HG03103 (cell line): ENCODE results near the gene TSHZ2.

ENCODE experiments used
- ATAC-seq: cut with Tn5 transposase; IDR thresholded peaks from one replicate; pipeline ENCODE4 v1.9.1; 2021; ENCODE audit warnings: low read depth; ENCODE audit not compliant: unreplicated experiment

Gene TSHZ2

DNA sequence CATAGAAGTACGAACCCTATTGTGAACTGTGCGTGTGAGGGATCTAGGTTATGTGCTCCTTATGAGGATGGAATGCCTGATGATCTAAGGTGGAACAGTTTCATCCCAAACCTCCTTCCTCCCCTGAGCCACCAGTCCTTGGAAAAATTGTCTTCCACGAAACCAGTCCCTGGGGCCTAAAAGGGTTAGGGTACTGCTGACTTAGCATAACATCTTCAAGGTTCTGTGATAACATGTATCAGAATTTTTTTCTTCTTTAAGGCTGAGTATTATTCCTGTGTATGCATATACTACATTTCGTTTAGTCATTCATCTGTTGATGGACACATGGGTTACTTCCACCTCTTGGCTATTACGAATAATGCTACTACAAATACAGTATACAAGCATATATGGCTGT, 80.2 kb downstream of the TSHZ2 start:
- no peak for ATAC-seq

DNA sequence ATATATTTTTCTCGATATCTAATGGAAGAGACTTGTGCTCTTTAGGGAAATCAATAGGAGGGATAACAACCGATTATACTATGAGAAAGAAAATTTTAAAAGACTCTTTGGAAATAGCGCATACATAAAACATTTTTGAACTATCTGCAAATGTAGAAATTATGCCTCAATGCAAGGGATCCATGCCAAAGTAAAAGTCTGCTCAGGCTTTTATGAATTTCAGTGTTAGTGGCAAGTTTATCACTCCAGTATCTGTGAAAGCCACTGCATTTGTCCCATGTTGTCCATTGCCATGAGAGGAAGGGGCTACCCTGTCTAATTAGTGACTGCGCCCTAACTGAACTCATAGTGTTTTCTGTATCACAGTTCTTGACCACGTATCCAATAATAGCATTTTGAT, 81.4 kb downstream of the TSHZ2 start:
- ATAC-seq, result no peak

DNA sequence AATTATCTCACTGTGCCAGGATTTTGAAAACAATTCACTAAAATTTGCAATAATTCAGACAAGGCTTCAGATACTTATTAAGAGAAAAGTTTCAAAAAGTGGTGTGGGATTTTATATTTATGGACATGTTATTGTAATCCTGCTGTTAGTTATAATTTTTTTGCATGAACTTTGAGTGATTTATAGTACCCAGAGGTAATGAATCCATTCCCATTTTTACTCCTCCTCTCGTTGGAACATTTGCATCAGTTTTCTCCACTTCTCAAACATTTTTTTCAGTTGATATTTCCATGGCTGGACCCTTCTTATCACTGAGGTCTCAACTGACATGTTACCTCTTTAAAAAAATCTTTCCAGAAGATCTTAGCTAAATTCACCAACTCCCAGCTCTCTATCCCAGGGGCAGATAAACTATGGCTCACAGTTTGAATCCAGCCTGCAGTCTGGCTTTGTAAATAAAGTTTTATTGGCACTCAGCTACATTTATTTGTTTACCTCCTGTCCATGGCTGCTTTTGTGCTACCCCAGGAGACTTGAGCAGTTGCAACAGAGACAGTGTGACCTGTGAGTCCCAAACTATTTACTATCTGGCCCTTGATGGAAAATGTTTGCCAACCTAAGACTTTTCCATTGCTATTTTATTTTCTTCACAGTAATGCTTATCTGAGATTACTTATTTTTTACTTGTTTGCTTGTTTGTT, 83.4 kb downstream of the TSHZ2 start:
- no peak for ATAC-seq

DNA sequence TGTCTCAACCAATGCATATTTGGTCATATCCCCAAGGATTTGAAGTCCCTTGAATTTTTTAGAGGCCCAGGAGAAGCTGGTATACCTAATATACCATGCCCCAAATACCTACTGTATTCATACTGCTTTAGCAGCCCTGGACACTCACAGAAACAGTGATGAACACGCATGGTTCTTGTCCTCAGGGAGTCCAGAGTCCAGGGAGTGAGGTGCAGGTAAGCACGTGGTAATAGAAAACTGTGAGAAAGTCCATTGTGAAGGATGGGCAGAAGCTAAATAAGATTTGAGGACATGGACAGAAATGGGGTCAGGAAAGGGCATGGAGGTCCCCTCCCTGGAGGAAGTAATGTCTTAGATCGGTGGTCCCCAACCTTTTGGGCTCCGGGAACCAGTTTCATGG, 85.4 kb downstream of the TSHZ2 start:
- no peak for ATAC-seq

DNA sequence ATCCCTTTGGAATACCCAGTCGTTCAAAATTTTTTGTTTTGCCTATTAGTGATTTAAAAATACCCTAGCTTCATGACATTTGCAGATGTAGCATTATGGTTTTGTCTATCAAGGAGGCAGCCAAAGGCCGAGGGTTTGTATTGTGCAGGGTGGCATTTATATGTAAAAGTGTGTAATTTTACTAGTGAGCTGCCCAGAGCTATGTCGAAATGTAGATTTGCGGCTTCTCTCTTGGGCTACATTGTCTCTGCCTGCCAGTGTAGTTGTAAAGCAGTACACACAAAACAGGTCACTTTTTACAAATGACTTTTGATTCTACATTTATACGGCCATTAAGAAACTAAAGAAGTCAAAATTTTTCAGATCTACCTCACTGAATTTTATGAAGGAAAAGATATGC, 87.7 kb downstream of the TSHZ2 start:
- no peak for ATAC-seq

DNA sequence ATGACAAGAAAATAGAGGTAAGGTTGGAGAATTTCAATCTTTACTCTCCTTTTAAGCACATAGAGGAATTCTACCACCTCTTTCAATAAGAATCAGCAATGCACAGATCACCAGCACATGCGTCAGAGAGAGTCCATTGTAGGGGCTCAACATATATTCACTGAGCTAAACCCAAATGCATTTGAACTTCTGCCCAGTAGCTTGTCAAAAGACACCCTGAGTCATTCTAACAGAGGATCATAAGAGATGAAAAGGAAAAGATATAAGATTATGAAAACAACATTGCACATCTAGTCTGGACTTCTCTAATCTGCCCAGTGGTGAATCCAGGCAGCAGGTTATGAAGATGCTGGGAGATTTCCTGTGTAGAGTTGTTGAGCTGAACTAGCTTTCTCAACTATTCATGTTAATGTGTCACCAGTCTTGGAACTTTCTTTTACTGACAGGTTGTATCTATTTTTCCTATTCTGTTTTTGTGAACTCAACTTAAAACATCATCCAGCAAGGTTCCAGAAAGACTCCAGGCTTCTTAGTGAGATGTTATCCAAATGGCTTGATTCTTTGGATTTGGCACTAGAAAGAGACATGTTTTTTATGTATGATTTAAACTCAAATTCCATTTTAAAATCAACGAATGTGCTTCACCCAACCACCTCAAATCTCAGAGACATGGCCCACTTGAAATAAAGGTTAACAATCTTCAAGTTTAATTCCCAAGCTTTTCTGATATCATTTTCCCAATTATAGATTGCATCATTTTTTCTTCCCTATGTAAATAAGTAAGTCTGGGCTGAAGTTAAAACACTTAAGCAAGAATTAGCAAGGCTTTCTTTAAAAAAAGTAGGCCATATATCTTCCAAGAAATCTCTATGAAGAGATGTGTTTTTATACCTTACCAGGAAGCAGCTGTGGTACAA, 89.3 kb downstream of the TSHZ2 start:
- no peak for ATAC-seq

DNA sequence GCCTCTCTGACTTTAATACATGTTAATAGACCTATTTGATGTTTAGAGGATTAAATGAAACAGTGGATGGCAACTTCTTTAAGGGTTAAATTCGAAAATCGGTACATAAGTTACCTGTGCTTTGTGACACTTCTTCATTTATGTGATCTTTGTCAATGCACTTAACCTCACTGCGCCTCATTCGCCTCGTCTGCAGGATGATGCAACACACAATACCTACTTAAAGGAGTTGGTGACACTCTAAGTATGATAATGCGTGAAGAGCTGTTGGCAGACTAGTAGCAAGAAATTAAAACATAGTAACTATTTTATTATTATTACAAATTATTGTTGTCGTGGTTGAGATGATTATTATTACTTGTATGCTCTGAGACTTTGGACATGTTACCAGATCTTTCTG, 92.8 kb downstream of the TSHZ2 start:
- no peak for ATAC-seq

DNA sequence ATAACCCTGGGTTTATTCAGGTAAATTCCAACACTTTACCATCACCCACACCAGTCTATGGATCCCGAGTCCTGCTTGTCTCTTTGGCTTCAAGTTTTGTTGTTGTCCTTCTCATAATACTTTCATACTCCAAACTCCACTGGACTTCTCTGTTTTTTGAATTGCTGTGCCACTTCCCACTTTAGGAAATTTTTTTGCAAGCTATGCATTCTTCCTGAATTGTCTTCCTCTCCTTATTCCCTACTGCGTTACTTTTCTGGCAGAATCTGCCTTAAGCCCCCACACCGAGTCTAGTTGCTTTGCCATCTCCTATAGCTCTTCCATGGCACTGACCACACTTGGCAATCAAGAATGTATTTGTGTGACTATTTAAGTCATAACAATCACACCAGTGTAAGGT, 96.1 kb downstream of the TSHZ2 start:
- ATAC-seq, result no peak

DNA sequence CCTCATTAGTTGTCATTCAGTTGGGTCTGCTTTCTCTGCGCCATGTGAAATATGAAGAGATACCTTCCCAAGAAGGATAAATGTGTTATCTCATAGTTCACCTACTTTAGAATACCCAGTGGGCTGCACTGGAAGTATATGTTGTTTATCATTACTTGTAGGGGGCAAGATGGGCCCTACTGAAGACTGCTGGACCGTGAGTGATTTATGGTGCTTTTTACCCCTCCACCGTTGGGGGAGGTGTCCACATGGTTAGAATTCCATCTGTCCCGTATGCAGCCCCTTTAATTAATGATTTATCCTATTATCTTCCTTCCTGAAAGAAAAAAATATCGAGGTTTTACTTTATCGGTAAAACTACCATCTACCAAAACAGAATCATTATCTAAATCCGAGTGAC, 97.0 kb downstream of the TSHZ2 start:
- ATAC-seq, result no peak

DNA sequence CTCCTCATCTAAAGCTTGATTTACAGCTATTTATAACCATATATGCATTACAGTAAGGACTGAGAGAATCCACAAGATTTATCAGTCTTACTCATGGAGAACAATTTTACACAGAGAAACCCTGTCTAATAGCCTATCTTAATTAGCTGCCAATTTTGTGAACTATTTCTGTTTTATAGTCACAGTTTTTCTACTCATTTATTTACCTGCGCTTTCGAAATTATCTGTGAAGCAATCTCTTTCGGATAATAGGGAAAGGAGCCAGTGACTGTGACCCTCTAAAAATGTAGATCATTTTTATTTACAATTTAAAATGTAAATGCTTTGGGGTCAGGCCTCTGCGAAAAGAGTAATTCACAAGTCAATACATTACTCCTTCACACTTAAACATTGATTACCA, 98.1 kb downstream of the TSHZ2 start:
- ATAC-seq, result no peak

DNA sequence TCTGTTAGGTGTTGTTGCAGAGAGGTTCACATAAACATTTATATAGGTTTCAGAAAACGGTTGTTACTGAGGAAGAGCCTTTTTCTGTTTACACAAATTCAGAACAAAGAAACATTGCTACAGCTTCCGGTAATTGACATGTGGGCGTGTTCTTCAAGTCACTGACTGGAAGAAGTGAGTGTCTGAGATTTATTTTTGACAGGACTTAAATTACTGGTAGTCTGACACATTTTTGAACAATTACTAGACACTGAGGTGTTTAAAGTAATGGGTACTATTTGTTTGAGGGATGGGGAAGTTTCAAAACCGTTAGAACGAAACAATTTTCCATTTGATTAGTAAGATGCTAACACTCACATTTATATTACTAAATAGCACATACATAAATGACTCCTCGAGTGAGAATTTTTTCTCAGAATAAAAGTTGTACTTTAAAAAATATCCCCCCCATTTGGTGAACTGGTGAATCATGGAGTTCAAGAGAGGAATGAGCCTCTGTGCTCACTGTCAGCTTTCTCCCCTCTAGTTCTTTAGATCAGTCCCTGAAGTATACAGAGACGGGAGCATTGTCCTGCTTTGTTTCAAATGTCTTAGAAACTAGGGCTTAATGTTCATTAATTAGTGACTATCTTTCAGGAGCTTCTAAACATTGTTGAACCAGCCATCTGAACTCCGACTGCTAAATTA, 98.7 kb downstream of the TSHZ2 start:
- no peak for ATAC-seq

DNA sequence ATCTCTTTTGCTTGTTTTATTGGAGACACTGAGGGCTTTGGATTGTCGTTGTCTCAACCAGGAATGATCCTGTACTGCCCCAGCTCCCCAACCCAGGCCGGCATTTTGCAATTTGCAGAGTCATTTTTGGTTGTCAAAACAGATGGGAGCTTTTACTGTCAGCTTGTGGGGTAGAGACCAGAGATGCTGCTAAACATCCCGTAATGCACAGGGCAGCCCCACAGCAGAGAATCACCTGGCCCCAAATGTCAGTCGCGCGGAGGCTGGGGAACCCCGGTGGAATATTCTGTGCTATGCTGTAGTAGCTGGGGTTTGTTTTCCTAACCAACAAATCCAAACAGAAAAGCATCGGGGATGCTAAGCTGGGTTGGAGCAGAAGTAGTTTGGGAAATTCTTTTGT, 99.7 kb downstream of the TSHZ2 start:
- no peak for ATAC-seq

DNA sequence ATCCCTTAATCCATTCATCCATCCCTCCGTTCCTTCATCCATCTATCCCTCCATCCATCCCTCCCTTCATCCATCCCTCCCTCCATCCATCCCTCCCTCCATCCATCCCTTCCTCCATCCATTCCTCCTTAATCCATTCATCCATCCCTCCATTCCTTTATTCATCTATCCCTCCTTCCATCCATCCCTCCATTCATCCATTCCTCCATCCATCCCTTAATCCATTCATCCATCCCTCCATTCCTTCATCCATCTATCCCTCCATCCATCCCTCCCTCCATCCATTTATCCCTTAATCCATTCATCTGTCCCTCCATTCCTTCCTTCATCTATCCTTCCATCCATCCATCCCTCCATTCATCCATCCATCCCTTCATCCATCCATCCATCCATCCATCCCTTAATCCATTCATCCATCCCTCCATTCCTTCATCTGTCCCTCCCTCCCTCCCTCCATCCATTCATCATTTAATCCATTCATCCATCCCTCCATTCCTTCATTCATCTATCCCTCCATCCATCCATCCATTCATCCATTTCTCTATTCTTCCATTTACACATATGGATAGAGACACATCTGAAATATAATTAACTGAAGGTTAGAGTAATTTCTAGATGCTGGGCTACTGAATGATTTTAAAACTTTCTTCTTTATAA, 100.9 kb downstream of the TSHZ2 start:
- no peak for ATAC-seq

DNA sequence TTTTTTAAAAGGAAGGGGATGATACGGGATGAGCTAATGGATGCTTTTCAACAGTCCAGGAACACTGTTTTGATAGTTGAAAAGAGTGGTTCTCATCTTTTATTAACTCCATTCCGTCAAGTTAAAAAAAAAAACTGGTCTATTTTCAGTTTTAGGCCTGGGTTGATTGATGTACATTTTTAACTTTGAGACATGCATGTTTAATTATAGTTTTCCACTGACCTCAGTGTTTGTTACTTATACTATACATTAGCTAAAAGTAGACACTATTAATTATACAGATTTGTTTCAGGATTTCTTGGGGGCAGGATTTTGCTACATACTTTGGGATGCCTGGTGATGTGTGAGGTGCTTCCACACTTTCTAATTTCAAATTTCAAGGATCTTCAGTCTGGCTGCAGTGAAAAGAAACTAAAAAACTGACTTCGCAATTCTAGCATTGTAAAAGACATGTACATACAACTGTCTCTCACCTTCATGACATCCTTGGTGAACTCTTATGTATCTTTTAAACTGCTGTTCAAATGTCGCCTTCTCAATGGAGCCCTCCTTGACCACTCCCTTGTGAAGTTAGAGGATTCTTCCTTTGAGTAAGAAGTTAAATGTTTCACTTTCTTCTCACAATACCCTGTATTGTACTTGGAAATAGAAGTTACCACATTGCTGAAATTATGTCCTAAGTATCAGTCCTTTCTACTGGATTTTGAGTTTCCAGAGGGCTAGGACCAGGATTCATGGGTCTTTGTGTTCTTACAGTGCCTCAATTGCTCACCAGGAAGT, 101.7 kb downstream of the TSHZ2 start:
- no peak for ATAC-seq

DNA sequence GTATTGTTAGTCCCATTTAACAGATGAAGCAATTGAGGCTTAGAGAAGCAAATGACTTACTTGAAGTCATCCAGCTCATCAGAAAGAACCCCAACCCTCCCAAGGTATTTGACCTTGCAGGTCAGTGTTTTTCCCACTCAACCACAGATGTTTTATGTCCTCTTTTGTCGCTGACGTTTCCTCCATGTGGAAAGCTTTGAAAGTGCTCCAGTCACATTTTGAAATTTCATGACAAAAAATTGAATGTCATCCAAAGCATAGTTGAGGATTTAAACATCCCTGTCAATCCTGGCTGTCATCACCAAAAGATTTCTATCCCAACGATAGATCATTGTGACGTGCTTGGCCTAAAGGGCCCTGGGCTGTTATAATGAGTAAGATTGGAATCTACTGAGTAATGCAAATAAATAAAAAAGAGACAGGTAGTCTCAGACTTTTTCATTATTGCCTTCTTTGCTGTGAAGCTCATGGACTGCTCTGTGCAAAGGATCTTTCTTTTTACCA, 102.7 kb downstream of the TSHZ2 start:
- ATAC-seq, result no peak

DNA sequence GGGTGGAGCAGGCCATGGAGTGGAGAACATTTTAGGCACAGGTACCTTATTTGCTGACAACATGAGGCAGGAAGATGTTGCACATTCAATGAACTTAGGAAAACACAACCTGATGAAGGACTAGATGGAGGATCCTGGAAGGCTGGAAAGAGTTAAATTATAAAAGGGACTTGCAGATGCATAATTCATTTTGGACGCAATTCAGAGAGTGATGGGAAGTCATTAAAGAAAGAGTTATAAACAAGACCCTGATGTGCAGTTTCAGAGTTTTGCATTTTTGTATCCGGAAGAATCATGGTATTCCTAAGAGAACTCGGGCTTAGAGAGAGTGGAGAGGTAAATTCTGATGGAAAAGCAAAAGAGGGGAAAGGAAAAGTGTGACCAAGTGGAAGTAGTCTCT, 104.5 kb downstream of the TSHZ2 start:
- no peak for ATAC-seq

DNA sequence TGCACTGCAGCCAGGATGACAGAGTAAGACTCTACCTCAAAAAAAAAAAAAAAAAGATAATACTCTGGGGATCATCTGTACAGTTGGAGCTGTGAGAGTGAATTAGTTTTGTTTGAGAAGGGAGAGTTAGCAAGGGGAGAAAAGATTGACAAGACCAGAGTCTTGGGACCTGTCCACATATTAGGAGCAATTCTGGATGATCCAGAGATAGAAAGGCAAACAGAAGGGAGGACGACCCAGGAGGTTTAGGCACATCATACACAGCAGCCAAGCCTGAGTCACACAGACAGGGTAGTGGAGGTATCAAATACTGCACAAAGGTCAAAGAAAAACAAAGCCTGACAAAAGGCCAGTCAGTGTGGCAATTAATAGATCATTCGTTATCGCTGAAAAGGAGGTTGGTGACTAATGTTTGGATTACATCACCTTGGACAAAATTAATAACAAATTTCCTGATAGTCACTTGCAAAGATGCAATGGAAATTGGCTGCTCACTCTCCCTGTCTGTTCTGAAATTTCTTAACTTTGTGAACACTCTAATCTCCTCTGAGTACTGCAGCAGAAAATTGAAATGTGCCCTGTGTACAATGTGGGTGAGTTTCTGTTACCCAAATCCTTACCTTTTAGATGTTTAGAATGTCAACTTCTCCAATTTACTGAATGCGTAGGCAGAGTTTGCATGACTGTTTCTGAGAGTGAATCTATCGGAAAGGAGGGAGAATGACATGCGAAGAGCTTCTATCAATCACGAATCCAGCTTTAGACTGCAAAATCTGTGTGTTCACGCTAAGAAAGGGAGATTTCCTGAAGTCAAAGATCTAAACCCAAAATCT, 105.4 kb downstream of the TSHZ2 start:
- no peak for ATAC-seq

DNA sequence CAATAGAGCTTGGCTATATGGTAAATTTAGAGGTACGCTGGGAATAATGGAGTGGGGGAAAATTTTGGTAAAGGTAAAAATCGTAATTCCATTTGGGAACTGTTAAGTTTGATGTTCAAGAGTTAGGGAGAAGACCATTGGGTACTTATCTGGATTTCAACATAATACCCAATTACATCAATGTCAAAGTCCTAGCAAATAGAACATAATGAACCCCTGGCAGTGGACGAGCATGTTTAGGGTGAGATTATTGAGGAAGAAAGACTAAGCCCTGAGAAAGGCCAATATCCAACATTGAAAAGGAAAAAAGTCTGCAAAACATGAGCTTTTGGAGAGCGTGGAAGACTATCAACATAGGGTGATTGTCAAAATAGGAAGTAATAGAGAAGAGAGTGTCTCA, 106.6 kb downstream of the TSHZ2 start:
- ATAC-seq, result no peak

DNA sequence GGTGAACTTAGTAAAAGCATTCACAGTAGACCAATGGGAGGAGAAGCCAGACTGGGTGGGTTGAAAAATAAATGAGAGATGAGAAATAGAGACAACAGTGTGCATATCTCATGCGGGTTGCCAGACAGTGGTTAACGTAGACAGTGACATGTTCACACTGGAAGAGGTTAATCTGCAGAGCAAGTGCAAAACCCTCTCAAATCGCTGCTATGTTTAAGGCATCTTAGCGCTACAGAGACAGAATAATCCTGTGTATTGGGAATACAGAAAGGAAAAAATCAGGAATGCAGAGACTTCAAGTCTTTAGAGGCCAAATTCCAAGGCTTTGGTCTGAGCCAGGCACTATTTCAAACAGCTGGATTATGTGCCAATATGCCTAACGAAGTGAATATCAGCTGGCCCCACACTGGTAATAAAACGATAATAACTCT, 107.1 kb downstream of the TSHZ2 start:
- ATAC-seq, result no peak
